HG03521 (cell line): ENCODE results near the gene SPTBN4.
"Not testable (repeated sequence)": the region's sequence is repeated elsewhere in the genome, so short reads cannot be mapped to it uniquely, and the experiment has no call there.

ENCODE experiments used
- ATAC-seq: cut with Tn5 transposase; IDR thresholded peaks from one replicate; pipeline ENCODE4 v1.9.1; 2021; ENCODE audit warnings: mild to moderate bottlenecking, moderate library complexity; ENCODE audit not compliant: unreplicated experiment

The SPTBN4 gene

DNA sequence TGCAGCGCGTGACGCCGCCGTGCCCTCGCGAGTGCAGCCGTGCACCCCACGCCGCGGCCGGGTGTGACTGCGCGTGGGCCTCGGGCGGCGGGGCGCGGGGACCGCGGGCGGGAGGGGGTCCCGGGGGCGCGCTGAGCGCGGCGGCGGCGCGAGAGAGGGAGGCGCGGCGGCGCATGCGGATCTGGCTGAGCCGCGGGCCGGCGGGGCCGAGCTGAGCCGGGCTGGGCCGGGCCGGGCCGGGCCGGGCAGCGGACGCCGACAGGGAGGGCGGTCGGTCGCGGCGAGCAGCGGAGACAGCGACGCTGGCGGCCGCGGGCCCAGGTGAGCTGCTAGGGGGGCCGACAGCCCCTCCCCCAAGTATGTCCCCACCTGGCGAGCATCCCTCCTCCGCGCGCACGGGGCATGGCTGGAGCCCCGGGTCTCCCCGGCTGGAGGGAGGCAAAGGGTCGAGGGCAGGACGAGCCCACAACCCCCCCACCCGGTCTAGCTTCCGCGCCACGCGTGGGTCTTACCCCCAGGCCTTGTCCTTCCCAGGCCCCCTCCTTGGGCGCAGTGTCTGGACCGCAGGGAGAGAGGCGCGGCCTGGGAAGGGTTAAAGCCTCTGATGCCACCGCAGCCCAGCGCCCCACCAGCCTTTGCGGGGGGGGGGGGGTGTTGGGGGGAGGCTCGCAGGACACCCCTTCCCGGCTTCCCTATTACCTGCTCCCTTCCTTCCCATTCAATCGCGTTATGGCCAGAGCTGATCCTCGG is at the start of gene SPTBN4:
Gene SPTBN4, plus strand, starts transcription at position 17 of the 750 bp plus-strand sequence. CDS start 5,621 bp downstream, outside the sequence.
- ATAC-seq = no peak

- no peak for ATAC-seq
These were observed 49.2 kb upstream of the SPTBN4 start for GRCh38 chr19:40417643-40417981.

DNA sequence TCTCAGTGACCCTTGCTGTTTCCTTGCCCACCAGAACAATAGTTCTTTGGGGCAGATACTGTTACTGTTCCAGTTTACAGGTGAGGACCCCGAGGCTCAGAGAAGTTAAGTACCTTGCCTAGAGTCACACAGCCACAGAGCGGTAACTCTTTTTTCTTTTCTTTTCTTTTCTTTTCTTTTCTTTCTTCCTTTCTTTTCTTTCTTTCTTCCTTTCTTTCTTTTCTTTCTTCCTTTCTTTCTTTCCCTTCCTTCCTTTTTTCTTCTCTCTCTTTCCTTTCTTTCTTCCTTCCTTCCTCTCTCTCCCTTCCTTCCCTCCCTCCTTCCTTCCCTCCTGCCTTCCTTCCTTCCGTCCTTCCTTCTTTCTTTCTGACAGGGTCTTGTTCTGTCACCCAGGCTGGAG is 48.8 kb upstream of the SPTBN4 start:
- ATAC-seq = no peak

DNA sequence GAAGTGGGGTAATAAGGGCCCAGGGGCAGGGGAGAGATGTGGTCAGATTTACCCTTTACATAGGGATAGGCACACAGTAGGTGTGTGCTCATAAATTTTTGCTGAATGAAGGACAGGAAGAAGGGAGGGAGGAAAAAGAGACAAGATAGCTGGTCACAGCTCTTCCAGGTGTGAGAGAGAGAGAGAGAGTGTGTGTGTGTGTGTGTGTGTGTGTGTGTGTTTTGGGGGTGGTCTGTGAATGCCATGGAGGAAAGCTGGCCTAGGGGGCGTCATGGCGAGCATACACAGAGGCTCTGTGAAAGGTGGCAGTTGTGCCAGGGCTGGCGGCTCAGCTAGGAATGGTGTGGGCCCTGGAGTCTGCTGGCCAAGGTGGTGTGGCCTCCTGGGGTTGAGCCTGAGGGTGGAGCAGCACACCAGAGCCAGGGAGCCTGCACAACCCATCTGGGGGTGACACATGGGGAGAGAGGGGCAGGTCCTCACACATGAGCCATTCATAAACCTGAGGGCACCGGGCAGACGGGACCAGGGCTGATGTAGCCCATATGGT is 47.7 kb upstream of the SPTBN4 start:
- no peak for ATAC-seq

- no peak for ATAC-seq
These were observed 47.0 kb upstream of the SPTBN4 start for GRCh38 chr19:40419780-40420179.

DNA sequence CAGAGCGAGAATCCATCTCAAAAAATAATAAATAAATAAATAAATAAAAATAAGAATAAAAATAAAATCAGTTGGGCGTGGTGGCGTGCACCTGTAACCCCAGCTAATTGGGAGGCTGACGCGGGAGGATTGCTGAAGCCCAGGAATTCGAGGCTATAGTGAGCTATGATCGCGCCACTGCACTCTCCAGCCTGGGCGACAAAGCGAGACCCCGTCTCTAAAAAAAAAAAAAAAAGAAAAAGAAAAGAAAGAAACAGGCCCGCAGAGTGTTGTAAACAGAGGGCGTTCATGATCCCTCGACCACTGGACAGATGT is 46.4 kb upstream of the SPTBN4 start:
- no peak for ATAC-seq

DNA sequence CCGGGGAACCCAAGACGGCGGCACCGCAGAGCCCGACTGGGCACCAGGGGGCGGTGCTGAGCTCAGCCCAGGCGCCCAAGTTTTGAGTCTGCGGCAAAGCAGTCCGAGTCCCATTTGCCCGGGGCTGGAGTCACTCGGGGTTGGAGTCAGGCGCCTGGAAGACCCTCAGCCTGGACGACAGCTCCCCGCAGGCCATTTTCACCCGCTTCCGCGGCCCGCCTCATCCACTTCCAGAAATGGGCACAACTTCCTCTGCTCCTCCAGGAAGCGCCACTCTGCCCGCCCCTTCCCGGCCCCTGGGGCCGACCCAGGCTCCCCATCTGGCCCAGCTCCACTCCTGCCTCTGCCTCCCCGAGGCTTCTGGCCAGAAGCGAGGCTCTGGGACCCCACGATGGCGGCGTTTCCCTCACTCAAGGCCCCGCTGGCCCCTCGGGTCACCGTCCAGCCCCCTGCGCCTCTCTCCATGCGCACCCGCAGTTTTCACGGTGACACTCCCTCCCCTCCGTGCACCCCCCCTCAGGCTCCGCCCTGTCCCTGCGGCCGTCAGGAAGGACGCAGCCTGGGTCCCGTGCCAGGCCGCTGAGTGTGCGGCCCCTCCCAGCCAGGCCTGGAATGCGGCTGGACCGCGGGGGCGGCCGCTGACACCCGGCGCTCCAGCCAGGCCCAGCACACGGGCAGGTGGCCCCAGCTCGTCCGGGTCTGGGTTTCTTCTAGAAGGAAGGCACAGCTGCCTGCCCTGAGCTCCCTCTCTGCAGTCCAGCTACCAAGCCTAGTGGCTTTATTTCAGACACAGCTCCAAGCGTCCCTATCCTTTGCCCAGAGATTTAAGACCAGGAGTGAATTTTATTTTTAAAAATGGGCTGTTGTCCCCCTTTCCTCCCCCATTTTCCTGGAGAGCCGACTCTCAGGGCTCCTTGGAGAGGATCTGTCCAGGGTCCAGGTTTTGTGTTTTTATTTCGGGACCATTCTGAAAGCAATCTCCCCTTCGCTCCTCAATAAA is 45.7 kb upstream of the SPTBN4 start:
- ATAC-seq = peak; percentile 33

DNA sequence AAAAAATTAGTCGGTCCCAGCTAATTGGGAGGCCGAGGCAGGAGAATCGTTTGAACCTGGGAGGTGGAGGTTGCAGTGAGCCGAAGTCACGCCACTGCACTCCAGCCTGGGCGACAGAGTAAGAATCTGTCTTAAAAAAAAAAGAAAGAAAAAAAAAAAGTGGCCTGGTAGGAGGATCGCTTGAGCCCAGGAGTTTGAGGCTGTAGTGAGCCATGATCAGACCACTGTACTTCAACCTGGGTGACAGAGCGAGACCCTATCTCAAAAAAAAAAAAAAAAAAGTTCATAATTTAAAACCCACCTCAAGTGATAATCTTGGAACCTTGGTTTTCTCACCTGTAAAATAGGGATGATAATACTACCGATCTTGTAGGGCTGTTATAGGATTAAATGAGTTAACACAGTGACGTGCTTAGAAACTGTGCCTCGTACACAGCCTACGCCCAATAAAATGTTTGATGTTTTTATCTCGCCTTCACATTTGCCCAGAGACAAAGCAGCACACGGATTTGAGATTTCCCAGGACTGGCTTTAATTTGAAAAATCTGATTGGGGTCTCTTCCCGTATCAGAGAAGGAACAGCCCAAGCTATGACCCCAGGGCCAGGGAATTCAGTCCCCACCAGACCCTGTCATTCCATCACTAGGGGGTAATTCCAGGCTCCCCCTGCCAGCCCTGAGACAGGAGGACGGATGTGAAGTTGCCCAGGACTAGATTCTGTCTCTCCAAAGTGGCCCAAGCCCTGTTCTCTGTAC is 44.6 kb upstream of the SPTBN4 start:
- ATAC-seq = no peak

- no peak for ATAC-seq
These were observed 43.8 kb upstream of the SPTBN4 start for GRCh38 chr19:40422748-40423566.

DNA sequence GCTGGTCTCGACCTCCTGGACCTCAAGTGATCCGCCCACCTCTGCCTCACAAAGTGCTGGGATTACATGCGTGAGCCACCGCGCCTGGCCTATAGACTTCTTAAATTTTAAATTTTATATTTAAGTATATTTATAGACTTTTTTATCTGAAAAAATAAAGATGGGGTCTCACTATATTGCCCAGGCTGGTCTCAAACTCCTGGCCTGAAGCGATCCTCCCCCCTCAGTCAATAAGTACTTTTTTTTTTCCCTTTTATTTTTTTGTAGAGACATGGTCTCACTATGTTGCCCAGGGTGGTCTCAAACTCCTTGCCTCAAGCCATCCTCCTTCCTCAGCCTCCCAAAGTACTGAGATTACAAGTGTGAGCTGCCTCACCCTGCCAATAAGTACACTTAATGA is 42.9 kb upstream of the SPTBN4 start:
- ATAC-seq = no peak

GRCh38 chr19:40424637-40425449 is 42.0 kb upstream of the SPTBN4 start:
- no peak for ATAC-seq

DNA sequence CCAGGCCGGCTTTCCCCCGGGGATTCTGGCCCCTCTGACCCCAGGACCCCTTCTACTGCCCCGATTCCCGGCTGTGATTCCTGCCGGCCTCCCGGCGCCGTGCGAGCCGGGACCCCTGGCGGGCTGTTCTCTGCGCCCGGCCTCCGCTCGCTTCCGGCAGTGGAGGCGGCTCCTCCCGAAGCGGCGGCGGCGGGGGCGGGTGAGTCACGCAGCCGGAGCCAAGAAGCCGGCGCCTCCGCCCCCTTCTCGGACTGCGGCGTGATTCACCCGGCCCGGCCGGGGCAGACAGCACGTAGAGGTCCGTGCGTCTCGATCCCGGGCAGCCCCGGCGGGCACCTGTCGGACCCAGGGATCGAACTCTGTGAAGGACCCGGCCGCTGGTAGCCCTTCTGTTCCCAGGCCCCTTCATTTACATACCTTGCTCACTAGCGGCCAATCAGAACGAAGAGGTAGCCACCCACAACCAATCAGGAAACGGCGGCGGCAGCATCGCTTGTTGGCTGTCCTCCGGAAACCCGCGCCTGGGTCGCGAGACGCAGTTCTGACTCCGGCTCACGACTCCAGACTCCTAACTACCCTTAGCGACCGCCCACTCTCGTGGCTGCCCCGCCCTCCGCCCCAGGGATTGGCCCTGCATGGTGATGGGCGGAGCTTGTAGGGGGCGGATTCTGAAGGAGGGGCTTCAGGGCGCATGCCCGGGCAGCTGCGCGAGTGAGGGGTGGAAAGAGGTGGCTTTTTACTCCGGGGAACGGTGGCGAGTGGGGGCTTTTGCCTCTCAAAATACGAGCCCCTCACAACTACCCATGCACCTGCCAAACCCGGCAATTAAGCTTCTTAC is 41.1 kb upstream of the SPTBN4 start, which contains the start of gene SERTAD1:
Gene SERTAD1, minus strand, starts transcription at position 543 of the 838 bp plus-strand sequence. CDS start 2,446 bp downstream, outside the sequence.
- peak; percentile 80 for ATAC-seq

- ATAC-seq = not testable (repeated sequence)
These were observed 38.6 kb upstream of the SPTBN4 start for GRCh38 chr19:40428197-40428596.

GRCh38 chr19:40430242-40430641 is 36.6 kb upstream of the SPTBN4 start:
- ATAC-seq = not testable (repeated sequence)

DNA sequence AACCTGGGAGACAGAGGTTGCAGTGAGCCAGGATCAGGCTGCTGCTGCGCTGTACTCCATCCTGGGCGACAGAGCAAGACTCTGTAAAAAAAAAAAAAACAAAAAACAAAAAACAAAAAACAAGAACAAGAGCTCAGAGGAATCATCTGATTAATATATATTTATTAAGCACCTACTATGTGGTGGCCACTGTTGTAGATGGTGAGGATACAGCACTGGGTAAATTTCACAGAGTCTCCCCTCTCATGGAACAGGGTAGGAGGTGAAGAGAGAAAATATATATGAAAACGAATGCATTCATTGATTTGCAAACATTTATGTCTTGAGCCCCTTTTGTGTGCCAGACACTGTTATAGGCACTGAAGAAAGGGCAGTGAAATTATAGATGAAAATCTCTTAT is 35.1 kb upstream of the SPTBN4 start:
- no peak for ATAC-seq

DNA sequence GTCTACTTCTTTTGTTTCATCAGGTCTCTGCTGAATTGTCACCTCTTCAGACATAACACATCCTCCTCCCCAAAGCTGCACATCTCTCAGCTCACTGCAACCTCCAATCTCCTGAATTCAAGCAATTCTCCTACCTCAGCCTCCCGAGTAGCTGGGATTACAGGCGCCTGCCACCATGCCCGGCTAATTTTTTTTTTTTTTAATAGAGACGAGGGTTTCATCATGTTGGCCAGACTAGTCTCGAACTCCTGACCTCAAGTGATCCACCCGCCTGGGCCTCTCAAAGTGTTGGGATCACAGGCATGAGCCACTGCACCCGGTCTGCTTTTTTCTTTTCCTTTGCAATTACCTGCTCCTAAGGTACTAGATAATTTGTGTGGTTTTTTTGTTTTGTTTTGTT is 34.0 kb upstream of the SPTBN4 start:
- not testable (repeated sequence) for ATAC-seq

DNA sequence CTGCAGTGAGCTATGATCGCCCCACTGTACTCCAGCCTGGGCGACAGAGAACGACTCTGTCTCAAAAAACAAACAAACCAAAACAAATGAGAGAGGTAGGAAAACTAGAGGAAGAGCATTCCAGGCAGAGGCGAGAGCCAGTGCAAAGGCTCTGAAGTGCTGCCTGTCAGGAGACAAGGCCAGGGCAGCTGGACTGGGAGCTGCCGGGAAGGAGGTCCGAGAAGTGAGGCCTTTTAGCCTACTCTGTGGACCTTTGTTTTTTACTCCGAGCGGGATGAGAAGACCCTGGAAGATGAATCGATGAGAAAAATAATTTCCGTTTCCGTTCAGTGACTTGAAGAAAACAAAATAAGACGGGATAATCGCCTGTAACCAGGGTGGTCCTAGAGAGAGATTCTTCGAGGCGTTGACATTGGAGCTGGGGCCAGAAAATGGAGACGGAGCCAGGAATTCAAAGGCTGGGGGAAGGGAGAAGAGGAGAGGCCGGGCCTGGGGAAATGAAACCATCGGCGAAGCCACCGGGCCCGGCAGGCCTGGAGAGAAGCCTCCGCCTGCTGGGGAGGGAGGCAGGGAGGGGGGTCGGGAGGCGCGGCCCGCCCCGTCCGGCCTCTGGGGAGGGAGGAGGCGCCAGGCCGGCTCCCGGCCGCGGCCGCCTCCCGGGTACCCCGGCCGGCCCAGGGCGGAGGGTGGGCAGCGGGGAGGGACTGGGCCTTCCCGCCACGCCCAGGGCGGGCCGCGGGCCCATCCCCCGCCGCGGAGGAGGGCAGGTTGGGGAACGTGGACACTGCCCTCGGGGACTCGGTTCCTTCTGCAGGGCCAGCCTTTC is 33.2 kb upstream of the SPTBN4 start:
- peak; percentile 60 for ATAC-seq
